Glutamatergic neuron (in vitro differentiated cells): ENCODE data around the gene SF3B2. TPM values are rescaled to one million over a fixed set of nuclear protein-coding genes. Genes with fewer than 3 reads are reported as not detected.
"Not testable (repeated sequence)": the region's sequence is repeated elsewhere in the genome, so short reads cannot be mapped to it uniquely, and the experiment has no call there.

ENCODE experiments used
- DNase-seq: peaks from one replicate; pipeline ENCODE4 v3.0.0; 2022
- H3K27ac Mint-ChIP-seq: one replicate; pipeline ENCODE4 v1.8.0; 2020; ENCODE audit warnings: mild to moderate bottlenecking, mixed read lengths, inconsistent platforms; ENCODE audit not compliant: unreplicated experiment
- H3K27me3 Mint-ChIP-seq: one replicate; pipeline ENCODE4 v1.8.0; 2020; ENCODE audit warnings: mild to moderate bottlenecking, moderate library complexity, mixed read lengths, inconsistent platforms; ENCODE audit not compliant: unreplicated experiment
- H3K36me3 Mint-ChIP-seq: one replicate; pipeline ENCODE4 v1.8.0; 2020; ENCODE audit warnings: mild to moderate bottlenecking, mixed read lengths, inconsistent platforms; ENCODE audit not compliant: unreplicated experiment
- H3K4me1 Mint-ChIP-seq: one replicate; pipeline ENCODE4 v1.8.0; 2020; ENCODE audit warnings: mild to moderate bottlenecking, low read depth, mixed read lengths, inconsistent platforms; ENCODE audit not compliant: unreplicated experiment
- H3K4me3 Mint-ChIP-seq: one replicate; pipeline ENCODE4 v1.8.0; 2020; ENCODE audit warnings: mild to moderate bottlenecking, mixed read lengths, inconsistent platforms; ENCODE audit not compliant: unreplicated experiment
- H3K9me3 Mint-ChIP-seq: one replicate; pipeline ENCODE4 v1.8.0; 2020; ENCODE audit warnings: mild to moderate bottlenecking, moderate library complexity, mixed read lengths, inconsistent platforms; ENCODE audit not compliant: unreplicated experiment
- CTCF ChIP-seq: fragments of 200-600 bp; sonication (generic); IDR thresholded peaks from one replicate; pipeline ENCODE4 v1.5.0; 2021; ENCODE audit not compliant: partially characterized antibody, unreplicated experiment
- total RNA-seq: library from RNA; stranded (reverse); fragmentation: NEBNext Ultra II Directional; extraction: Animal tissue kit (Norgen Biotek cat#: 25700); gene quantifications from one replicate; pipeline ENCODE4 v1.2.1, GENCODE V29; 2021; ENCODE audit not compliant: unreplicated experiment

SF3B2 gene
- total RNA-seq, 1 donor from 2014 or later, result 187 TPM

GRCh38 chr11:66112601-66113499 is 60.7 kb downstream of the SF3B2 start:
- H3K4me1 Mint-ChIP-seq, result peaks cover 10% of the 10 kb centered on the region
- H3K9me3 Mint-ChIP-seq, result no peaks in the 10 kb centered on the region
- no peak for DNase-seq
- H3K4me3 Mint-ChIP-seq, result no peak overlapping the region
- no peak for TF ChIP-seq CTCF
- H3K36me3 Mint-ChIP-seq, result no peaks in the 10 kb centered on the region
- no peaks in the 10 kb centered on the region for H3K27me3 Mint-ChIP-seq
- H3K27ac Mint-ChIP-seq, result no peak overlapping the region

- not testable (repeated sequence) for H3K27ac Mint-ChIP-seq, H3K27me3 Mint-ChIP-seq, H3K9me3 Mint-ChIP-seq, H3K36me3 Mint-ChIP-seq, DNase-seq, H3K4me3 Mint-ChIP-seq
- H3K4me1 Mint-ChIP-seq, result peaks cover 19% of the 10 kb centered on the region
Observed at GRCh38 chr11:66114957-66115356, 62.8 kb downstream of the SF3B2 start.

GRCh38 chr11:66115638-66116301 is 63.6 kb downstream of the SF3B2 start:
- no peak for TF ChIP-seq CTCF

GRCh38 chr11:66116576-66117361 is 64.6 kb downstream of the SF3B2 start:
- H3K36me3 Mint-ChIP-seq, result no peaks in the 10 kb centered on the region
- no peaks in the 10 kb centered on the region for H3K27me3 Mint-ChIP-seq
- no peak for DNase-seq
- H3K27ac Mint-ChIP-seq, result no peak overlapping the region
- H3K9me3 Mint-ChIP-seq, result no peaks in the 10 kb centered on the region
- peaks cover 18% of the 10 kb centered on the region for H3K4me1 Mint-ChIP-seq
- no peak overlapping the region for H3K4me3 Mint-ChIP-seq
- TF ChIP-seq CTCF, result no peak

More at GRCh38 chr11:66115638-66116301, 63.6 kb downstream of the SF3B2 start:
- H3K4me3 Mint-ChIP-seq, result no peak overlapping the region
- no peaks in the 10 kb centered on the region for H3K9me3 Mint-ChIP-seq
- no peaks in the 10 kb centered on the region for H3K36me3 Mint-ChIP-seq
- H3K27me3 Mint-ChIP-seq, result no peaks in the 10 kb centered on the region
- DNase-seq, result no peak
- no peak overlapping the region for H3K27ac Mint-ChIP-seq
- peaks cover 19% of the 10 kb centered on the region for H3K4me1 Mint-ChIP-seq

DNA sequence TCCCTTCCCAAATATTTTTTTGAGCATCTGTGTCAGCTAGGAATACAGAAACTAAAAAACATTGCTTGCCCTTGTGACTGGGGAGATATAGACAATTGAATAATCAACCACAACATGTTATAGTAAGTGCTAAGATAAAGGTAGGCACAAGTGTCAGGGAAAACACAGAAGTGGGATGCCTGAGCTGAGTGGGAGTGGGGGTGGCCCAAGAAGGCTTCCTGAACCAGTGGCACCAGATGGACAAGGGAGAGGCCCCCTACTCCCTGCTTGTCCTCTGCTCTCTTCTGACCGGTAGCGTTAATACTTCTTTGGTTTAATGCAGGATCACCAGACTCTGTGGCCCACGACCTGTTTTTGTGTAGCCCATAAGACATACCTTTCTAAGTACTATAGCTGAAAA is 66.7 kb downstream of the SF3B2 start:
- H3K36me3 Mint-ChIP-seq, result no peaks in the 10 kb centered on the region
- no peaks in the 10 kb centered on the region for H3K27me3 Mint-ChIP-seq
- no peaks in the 10 kb centered on the region for H3K9me3 Mint-ChIP-seq
- H3K4me3 Mint-ChIP-seq, result no peak overlapping the region
- H3K4me1 Mint-ChIP-seq, result peaks cover 9% of the 10 kb centered on the region
- H3K27ac Mint-ChIP-seq, result peak overlapping the region; percentile 59
- no peak for DNase-seq
- no peak for TF ChIP-seq CTCF
